ENCODE results near the gene ARHGAP40. TPM values are rescaled to one million over a fixed set of nuclear protein-coding genes. Genes with fewer than 3 reads are reported as not detected.
A peak's percentile ranks its signal among the peaks of the same experiment; 100 is the strongest.

The ARHGAP40 gene
- total and polyA plus RNA-seq, 2 of the 4 experiments (the other 2 are of a cell fraction): not detected

DNA sequence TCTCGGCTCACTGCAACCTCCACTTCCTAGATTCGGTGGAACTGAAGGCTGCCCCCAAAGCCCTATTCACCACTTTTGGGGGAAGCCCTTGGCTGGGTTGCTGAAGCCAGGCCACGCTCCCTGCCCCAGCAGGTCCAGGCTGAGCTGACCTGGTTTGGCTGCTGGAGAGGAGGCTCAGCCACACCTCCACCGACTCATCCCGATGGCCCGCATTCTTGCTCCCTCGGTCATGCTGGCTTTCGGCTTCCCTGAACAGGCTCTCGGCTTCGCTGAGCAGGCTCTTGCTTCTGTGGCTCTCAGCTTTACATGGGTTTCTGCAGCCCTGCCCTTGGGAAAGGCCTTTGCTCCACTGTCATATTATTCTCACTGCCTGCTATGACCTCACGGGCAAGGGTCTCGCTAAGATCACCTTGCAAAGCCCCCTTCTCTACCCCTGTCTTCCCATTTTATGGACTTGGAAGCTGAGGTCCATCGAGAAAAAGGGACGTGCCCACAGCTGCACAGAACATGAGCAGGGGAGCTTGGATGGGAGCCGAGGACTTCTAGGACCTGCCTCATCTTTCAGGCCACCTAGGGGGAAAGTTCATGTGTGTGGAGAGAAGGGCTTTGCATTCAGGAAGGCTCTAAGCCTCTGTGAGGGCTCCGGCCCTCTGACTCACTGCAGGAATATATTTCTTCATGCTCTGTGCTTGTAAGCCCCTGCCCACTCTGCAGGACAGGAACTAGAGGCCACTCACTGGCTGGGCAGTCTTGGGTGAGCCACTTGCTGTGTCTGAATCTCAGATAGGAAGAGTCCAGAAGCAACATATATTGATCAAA is 15.6 kb downstream of the ARHGAP40 start:
- POLR2A ChIA-PET (ENCODE audit: unreplicated experiment): no interaction called here
- Histone ChIP-seq H2BK5ac (ENCODE audit: low read depth, low read length, poor library complexity, severe bottlenecking) (no peak overlapping the region), H4K5ac (ENCODE audit: low read depth, low read length) (no peak overlapping the region), H2BK15ac (ENCODE audit: low read depth, low read length) (no peak overlapping the region), H2AK5ac (ENCODE audit: low read depth, low read length) (no peak overlapping the region), H3K4me1 (ENCODE audit: control insufficient read depth, insufficient read depth, low read length) (no peaks in the 10 kb centered on the region), H3K18ac (ENCODE audit: low read depth, low read length) (no peak overlapping the region), H3K4ac (ENCODE audit: low read depth, low read length) (no peak overlapping the region), H4K20me1 (ENCODE audit: insufficient read depth, low read length) (no peaks in the 10 kb centered on the region), H3K4me2 (ENCODE audit: low read depth, low read length) (no peak overlapping the region), H3K14ac (replicated peaks; ENCODE audit: low read depth, low read length) (no peak overlapping the region), H3K36me3 (ENCODE audit: control insufficient read depth, insufficient read depth, low read length) (no peaks in the 10 kb centered on the region), H4K91ac (ENCODE audit: insufficient read depth, low read depth, low read length) (no peak overlapping the region), H3K4me3 (ENCODE audit: insufficient read depth, low read depth, low read length) (no peak overlapping the region), H2AFZ (replicated peaks; ENCODE audit: low read length, poor library complexity) (no peak overlapping the region), H2AK9ac (replicated peaks; ENCODE audit: low read depth, low read length, poor library complexity) (no peak overlapping the region), H3K9me3 (ENCODE audit: control insufficient read depth, insufficient read depth, low read length) (no peaks in the 10 kb centered on the region), H2BK20ac (ENCODE audit: low read depth, low read length) (no peak overlapping the region), H4K8ac (ENCODE audit: low read depth in 2 of 2, low read length in 2 of 2) (no peak overlapping the region), H3K23ac (ENCODE audit: low read depth, low read length) (no peak overlapping the region), H3K27ac (ENCODE audit: insufficient read depth, low read length) (no peak overlapping the region), H3K79me1 (ENCODE audit: low read depth in 1 of 2, low read length in 2 of 2) (no peaks in the 10 kb centered on the region), H3K9me1 (ENCODE audit: insufficient read depth, low read length) (no peaks in the 10 kb centered on the region), H3K27me3 (ENCODE audit: control insufficient read depth, insufficient read depth, low read length) (peaks cover 25% of the 10 kb centered on the region), H3K56ac (ENCODE audit: extremely low read depth, insufficient read depth, low read length) (no peak overlapping the region), H3K9ac (ENCODE audit: low read depth, low read length) (no peak overlapping the region), H2BK120ac (ENCODE audit: low read depth, low read length) (no peak overlapping the region)
- TF ChIP-seq CHD1 (IDR thresholded peaks at IDR 0.05; ENCODE audit: low read depth, low read length): no peak
- no peak for TF ChIP-seq BHLHE40 (IDR thresholded peaks at IDR 0.05; ENCODE audit: low read depth, low read length)
- TF ChIP-seq POLR2A (IDR thresholded peaks at IDR 0.05; ENCODE audit: low read depth, low read length): no peak
- TF ChIP-seq RAD21 (IDR thresholded peaks at IDR 0.05; ENCODE audit: low read length): no peak
- no peak for TF ChIP-seq RFX5 (IDR thresholded peaks at IDR 0.05; ENCODE audit: low read depth, low read length)
- intact Hi-C loops (cut with micrococcal nuclease): no loop called here
- WGBS, 2 experiments (ENCODE audit: extremely low coverage in 2 of 2, insufficient read length in 1 of 2): 69% methylated on average over 3 of the region's 16 CpGs; no CpG with 5 or more reads in 1 of the 2 experiments
- peak; percentile 44 for ATAC-seq (ENCODE audit: low read depth)
- CTCF ChIA-PET: no interaction called here
- peak; percentile 36 for DNase-seq
- BruUV-seq (replicated peaks): no TSS peak
- dilution Hi-C loops (cut with HindIII; ENCODE audit: low sequenced_read_pairs, unreplicated experiment): no loop called here
- in situ Hi-C loops (cut with MboI; ENCODE audit: low sequenced_read_pairs): no loop called here

All from IMR-90 (cell line).